ENCODE measurements around the gene HAT1.

DNA sequence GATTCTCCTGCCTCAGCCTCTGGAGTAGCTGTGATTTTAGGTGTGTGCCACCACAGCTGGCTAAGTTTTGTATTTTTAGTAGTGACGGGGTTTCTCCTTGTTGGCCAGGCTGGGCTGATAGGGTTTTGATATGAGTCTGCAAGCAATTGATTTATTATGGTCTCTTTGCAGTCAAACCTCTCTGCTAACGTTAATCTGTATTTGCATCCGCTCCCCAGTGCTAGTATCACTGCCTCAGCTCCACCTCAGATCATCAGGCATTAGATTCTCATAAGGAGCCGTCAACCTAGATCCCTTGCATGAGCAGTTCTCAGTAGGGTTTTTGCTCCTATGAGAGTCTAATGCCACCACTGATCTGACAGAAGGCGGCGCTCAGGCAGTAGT lies 19.0 kb downstream of the HAT1 start:
- TF ChIP-seq TAF1 (IDR thresholded peaks at IDR 0.05; ENCODE audit: borderline replicate concordance, low read depth, low read length) (no peak), POLR2AphosphoS5 (IDR thresholded peaks at IDR 0.05; ENCODE audit: low read depth, low read length) (no peak), POLR2A (IDR thresholded peaks at IDR 0.05; ENCODE audit: low read depth, low read length) (no peak)

Data from GM12892 (cell line).